NCI-H1417 (cell line): ENCODE results near the gene RBPMS2.

Source experiments
- DNase-seq, 3 experiments: peaks; one replicate each; lab custom pipeline; 2025; lab: John Stamatoyannopoulos, UW

The RBPMS2 gene

GRCh38 chr15:64720188-64720587 is 55.2 kb downstream of the RBPMS2 start:
- no peak for DNase-seq

DNA sequence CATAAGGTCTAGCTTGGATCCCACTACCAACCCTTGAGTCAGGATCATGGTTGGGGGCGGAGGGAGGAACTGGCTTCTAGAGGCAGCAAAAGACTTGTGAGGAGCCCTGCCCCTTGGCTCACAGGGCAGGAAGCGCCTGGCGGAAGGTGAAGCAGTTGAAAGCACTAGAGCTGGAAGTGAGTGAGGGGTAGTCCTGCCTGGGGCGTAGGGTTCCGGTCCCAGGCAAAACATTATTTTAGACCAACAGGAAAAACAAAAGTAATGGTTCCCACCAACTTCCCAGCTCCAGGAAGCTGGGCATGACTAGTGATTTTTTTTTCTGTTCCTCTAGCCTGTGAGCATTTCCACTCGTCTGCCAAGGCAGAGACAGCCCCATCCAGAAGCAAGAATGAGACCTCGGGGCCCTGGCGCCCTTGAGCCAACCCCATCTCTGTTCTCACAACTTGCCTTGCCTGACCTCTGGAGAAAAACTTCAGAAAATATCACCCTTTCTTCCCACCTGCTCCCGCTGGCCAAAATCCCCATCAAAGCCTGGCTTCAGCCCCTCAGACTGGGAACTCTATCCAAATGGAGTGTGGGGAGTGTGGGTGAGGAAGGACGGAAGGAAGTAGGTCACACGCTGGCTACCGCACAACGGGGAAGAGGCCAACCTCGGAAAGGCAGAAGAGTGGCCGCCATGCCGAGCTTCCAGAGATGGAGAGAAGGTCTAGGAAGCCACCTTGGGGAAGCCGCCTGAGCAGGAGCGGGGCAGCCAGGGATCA is 57.5 kb downstream of the RBPMS2 start:
- no peak for DNase-seq

DNA sequence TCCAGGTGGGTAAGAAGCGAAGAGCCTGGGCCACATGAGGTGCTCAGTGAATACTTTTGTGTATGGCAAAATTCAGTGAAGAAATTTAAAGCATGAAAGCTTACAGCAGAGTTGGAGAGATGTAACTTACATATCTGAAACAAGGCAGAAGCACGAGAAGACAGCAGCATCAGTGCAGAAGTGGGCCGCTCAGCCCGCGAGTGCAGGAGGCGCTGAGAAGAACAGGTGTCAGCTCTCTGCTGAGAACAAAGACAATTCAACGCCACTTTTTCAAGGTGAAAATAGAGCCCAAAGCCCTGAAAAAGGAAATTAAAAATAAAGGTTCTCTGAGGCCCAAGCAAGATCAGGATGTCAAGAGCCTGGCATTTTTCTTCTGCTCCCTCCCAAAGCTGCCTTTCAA is 58.3 kb downstream of the RBPMS2 start:
- no peak for DNase-seq

DNA sequence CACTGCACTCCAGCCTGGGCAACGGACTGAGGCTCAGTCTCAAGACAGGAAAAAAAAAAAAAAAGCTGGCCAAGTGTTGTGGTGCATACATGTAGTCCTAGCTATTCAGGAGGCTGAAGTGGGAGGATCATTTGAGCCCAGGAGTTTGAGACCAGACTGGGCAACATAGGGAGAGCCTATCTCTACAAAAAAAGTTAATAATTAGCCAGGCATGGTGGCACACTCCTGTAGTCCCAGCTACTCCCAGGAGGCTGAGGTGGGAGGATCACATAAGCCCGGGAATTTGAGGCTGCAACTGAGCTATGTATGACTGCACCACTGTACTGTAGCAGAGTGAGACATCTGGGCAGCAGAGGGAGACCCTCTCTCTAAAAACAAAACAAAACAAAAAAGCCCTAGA is 58.9 kb downstream of the RBPMS2 start:
- DNase-seq: no peak

GRCh38 chr15:64713592-64713991 is 61.8 kb downstream of the RBPMS2 start:
- DNase-seq: no peak

GRCh38 chr15:64712353-64712752 is 63.0 kb downstream of the RBPMS2 start:
- no peak for DNase-seq

GRCh38 chr15:64710676-64711428 is 64.5 kb downstream of the RBPMS2 start:
- DNase-seq: no peak

- no peak for DNase-seq
Observed at GRCh38 chr15:64706011-64706911, 69.1 kb downstream of the RBPMS2 start.

DNA sequence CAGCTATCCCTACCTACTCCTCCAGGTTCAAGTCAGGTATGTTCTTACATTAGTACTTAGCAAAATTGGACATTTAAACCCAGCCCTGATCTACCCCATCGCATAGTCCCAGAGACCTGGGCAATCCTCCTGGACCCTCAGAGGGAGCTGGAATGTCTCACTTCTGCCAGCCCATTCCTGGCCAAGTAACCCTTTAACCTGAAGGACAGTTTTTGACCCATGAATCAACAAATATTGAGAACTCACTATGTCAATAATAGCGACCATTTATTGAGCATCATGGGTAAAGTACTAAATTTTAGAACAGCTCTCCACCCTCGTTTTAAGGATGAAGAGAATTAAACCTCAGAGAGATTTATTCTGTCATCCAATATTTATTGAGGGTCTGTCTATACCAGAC is 70.4 kb downstream of the RBPMS2 start:
- DNase-seq: no peak

DNA sequence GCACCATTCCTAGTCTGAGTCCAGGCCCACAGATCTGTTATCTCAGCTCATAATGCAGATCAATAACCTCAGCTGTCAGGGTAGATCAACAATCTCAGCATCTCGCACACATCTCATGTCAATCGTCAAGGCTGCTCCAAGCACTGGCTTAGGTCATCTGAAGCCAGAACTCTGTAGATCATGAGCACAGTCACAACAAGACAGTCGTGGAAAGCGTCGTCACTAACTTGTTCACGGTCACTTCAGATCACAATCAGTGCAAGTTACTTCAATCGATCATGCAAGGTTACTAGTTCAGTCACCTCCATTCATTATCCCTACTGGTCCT is 71.8 kb downstream of the RBPMS2 start:
- DNase-seq: no peak

GRCh38 chr15:64702816-64703631 is 72.4 kb downstream of the RBPMS2 start:
- DNase-seq: peak; percentile 85 to 98 (median 98)

DNA sequence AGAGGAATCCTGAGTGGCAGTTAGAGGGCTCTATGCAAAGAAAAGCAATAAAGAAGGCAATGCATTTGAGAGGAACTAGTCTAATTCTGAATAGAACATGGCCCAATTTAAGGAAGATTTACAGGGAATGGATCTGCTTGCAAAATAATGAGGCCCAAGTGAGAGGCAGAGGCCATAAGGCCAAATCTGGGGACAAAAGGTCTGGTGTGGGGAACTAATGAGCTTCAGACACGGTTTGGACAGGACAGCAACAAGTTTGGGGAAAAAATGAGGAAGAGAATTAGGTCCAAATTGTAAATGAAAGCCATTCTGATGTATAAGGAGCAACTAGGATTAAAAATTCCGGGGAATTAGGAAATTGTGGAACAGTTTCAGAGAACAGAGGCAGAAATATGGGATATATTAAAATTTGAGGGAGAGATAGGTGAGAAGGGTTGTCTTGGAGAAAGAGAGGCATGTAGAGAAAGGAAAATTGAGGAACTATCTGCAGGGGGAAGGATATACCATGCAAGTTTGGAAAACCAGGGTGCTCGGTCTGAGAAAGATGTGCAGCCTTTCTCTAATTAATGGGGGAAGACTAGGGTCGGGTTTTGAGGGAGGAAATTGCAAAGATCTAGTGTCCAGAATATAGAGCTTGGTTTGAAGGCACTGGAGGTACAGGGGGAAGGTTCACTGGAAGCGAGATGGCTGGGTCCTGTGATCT is 73.8 kb downstream of the RBPMS2 start:
- DNase-seq: no peak

- DNase-seq: no peak
Observed at GRCh38 chr15:64701051-64701450, 74.3 kb downstream of the RBPMS2 start.

DNA sequence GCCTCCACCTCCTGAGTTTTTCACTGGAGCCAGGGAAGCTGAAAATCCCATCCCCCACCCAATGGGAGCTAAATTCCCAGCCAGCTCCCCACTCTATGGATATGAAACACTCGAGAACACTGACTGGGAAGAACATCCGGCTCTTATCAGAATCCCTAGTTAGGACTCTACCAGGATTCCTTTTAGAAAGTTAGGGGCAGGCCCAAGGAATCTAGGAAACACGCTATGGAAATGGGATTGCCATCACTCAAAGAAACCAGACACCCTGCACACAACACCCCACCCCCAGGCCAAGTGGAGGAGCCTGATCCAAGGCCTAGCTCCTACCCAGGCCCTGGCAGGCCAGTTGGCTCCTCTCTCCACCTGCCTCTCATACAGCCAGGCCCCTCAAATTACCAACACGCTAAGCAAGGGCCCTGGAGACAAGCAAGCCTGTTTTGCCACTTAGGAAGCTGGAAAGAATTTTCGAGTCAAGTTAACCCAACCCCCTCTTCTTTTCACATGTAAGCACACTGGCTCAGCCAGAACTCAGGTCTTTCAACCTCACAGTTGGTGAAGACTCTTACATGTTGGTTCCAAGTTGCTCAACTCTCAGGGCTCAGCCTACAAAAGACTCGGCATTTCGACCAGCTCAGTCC is 75.5 kb downstream of the RBPMS2 start:
- peak in 1 of 3 experiments; percentile 70 for DNase-seq

DNA sequence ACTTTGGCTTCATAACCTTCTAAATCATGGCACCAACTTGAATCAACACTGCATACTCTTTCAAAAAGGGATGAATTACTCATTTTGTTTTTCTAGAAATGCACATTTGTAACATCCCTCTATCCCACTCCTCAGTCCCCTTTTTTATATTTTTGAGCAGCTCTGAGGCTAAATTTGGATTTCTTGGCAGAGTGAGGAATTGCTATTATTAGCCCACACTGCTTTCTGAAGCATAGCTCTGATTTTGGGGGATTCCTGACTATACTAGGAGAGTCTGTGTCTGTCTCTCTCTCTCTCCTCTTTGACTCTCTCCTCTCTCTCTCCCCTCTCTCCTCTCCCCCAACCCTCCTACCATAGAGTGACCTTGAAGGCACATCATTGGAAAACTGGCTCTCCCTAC is 76.6 kb downstream of the RBPMS2 start:
- DNase-seq: no peak

DNA sequence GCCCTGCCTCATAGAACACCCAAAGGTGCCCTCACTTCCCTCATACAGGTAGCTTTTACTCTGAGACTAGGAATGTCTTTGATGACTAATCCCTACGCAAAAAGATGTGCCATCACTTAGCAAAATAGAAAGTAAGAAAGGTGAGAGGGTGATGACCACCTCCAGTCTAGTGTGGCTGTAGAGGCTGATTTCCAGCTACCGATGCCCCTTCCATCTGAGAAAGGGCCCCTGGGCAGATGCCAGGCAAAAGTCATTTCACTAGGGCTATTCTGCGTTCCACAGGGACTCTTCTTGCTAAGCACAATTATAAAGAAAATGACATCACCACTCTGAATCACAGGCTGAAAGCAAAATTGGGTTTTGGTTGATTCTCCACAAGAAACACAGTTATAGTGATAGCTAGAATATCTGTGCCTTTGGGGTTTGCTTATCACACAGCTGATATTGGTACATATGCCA is 77.4 kb downstream of the RBPMS2 start:
- DNase-seq: no peak

DNA sequence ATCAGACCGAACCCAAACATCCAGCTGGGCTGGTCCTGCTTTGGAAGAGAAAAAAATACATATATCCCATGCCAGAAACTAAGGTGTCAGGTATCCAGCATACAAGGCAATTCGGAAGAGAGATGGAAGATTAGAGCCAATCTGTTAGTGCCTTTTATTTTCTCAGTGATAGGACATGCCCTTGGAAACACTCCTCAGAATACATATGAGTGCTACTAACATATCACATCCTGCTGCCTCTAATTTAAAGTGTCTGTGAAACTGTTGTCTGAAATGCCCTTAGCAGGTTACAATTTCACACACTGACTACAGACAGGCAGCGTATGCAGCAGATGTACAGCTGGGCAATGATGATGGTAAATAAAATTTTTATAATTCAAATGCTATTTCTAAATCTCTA is 78.9 kb downstream of the RBPMS2 start:
- no peak for DNase-seq

- DNase-seq: peak in 2 of 3 experiments; percentile 69 to 90
Observed at GRCh38 chr15:64695561-64695992, 79.8 kb downstream of the RBPMS2 start.

DNA sequence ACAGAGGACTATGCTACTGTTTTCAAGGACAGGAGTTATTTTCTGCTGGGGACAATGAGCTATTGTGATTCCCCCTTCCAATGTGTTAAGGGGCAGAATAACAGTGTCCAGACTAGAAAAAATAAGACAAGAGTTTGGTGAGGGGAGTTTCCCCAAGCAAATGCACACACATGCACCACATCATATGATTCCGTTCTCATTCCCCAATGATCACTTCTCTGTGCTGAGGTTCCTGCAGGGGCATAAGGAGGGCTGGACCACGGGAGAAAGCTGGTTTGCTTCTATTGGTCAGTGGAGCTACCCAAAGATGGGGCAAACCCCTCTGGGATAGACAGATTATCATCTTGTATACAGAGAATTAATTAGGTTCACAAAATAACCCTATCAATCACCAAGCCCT is 80.6 kb downstream of the RBPMS2 start:
- DNase-seq: no peak

GRCh38 chr15:64693134-64693533 is 82.3 kb downstream of the RBPMS2 start:
- no peak for DNase-seq
